Stimulated activated CD8-positive, alpha-beta memory T cell treated with anti-CD3 and anti-CD28 coated beads, Interleukin-7, amount 100 ng/mL, for 24 hours (primary cell): Measurements from ENCODE around the gene DNA2.
"Not testable (repeated sequence)": the region's sequence is repeated elsewhere in the genome, so short reads cannot be mapped to it uniquely, and the experiment has no call there.

Source experiments
- DNase-seq: peaks from one replicate; pipeline ENCODE4 v3.0.0-alpha.2; 2020; ENCODE audit warnings: low read depth

The DNA2 gene

GRCh38 chr10:68471586-68472408, at the start of gene DNA2:
DNA2 (minus strand) TSS chr10:68471973; CDS start chr10:68471864, 109 bp downstream.
- DNase-seq: peak; percentile 56

- DNase-seq: not testable (repeated sequence)
Observed at GRCh38 chr10:68518609-68519008, 46.8 kb upstream of the DNA2 start.

GRCh38 chr10:68517188-68517587, 45.4 kb upstream of the DNA2 start:
- DNase-seq: no peak

GRCh38 chr10:68516766-68517165, 45.0 kb upstream of the DNA2 start:
- DNase-seq: no peak

- DNase-seq: not testable (repeated sequence)
Observed at GRCh38 chr10:68516216-68516615, 44.4 kb upstream of the DNA2 start.

DNA sequence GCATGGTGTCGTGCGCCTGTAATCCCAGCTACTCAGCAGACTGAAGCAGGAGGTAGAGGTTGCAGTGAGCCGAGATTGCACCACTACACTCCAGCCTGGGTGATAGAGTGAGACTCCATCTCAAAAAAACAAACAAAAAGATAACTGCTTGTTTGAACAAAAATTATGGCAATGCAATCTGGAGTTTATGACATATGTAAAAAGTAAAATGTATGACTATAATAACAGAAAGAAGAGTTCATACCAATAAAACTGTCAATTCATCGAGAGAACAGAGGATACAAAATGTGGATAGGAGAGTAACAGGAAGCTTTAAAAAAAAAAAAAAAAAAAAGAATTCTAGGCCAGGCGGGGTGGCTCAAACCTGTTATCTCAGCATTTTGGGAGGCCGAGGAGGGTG, 36.3 kb upstream of the DNA2 start:
- DNase-seq: no peak

DNA sequence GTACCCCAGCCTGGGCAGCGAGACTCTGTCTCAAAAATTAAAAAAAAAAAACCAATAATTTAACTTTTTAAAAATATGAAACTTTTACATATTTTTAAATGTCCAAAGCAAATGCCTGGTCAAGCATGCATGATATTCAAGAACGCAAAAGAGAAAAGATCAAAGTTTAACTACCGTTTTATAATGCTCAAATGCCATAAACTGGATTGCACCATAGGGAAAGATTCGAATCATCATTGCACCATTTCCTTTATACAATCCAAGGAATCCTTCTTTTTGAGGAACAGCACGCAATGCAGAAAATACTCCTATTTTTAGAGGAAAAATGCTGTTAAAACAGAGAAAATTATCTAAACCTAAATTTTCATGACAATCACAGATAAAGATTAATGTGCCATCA, 34.6 kb upstream of the DNA2 start:
- DNase-seq: no peak

DNA sequence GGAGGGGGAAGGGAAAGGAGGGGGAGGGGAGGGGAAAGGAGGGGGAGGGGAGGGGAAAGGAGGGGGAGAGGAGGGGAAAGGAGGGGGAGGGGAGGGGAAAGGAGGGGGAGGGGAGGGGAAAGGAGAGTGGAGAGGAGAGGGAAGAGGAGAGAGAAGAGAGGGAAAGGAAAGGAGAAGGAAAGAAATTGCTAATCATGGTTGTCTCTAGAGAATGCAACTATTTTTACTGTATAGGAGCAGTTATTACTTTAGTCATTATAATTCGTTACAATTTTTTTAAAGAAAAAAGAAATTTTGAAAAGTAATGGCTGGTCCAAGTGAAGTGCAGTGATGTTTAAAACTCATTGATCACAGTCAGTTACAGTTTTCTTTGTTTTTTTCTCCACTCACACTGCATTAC, 31.1 kb upstream of the DNA2 start:
- DNase-seq: no peak

- no peak for DNase-seq
Observed at GRCh38 chr10:68501691-68502090, 29.9 kb upstream of the DNA2 start.

DNA sequence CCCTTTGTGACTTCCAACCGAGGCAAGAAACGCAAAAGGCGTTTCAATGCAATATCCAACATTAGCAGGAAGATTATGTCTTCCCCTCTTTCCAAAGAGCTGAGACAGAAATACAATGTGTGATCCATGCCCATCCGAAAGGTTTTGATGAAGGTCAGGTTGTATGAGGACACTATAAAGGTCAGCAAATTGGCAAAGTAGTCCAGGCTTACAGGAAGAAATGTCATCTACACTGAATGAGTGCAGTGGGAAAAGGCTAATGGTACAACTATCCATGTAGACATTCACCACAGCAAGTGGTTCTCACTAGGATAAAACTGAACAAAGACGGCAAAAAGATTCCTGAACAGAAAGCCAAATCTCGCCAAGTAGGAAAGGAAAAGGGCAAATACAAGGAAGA, 27.8 kb upstream of the DNA2 start:
- DNase-seq: no peak

- no peak for DNase-seq
Observed at GRCh38 chr10:68496072-68496471, 24.3 kb upstream of the DNA2 start.

- DNase-seq: no peak
Observed at GRCh38 chr10:68492118-68492517, 20.3 kb upstream of the DNA2 start.

DNA sequence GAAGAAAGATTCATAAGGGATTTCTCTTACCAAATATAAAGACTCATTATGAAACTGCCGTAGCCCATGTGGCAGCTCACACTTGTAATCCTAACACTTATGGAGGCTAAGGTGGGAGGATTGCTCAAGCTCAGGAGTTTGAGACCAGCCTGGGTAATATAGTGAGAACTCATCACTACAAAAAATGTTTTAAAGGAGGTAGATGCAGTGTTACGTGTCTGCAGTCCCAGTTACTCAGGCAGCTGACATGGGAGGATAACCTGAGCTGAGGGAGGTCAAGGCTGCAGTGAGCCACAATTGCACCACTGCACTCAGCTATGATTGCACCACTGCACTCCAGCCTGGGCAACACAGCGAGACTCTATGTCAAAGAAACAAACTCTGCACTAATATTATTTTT, 18.1 kb upstream of the DNA2 start:
- DNase-seq: no peak

DNA sequence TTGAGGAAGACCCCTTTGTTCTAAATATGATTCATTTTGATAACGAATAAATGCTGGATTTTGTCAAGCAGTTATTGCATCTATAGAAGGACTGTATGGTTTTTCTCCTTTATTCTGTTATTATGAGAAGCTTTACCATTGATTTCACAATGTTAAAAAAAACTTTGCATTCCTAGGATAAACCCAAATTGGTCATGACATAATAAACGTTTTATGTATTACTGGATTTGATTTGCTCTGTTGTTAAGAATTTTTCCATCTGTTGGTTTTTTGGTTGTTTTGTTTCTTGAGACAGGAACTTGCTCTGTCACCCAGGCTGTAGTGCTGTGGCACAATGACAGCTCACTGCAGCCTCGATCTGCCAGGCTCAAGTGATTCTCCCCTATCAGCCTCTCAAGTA, 2.2 kb upstream of the DNA2 start:
- DNase-seq: no peak

- no peak for DNase-seq
Observed at GRCh38 chr10:68471063-68471585, 649 bp downstream of the DNA2 start.

DNA sequence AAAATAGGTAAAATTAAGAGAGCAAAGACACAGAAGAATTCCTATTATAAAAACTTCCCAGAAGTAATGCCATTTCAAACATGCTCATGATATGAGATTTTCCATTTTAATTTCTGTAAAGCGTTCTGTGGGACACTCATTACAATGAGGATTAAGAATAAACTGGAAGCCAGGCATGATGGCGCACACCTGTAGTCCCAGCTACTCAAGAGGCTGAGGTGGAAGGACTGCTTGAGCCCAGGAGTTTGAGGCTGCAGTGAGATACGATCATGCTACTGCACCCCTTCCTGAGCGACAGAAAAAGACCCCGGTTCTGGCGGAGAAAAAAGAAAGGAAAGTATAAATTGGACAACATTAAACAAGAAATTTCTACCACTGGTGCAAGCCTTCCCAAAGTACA, 1.5 kb downstream of the DNA2 start:
- no peak for DNase-seq

DNA sequence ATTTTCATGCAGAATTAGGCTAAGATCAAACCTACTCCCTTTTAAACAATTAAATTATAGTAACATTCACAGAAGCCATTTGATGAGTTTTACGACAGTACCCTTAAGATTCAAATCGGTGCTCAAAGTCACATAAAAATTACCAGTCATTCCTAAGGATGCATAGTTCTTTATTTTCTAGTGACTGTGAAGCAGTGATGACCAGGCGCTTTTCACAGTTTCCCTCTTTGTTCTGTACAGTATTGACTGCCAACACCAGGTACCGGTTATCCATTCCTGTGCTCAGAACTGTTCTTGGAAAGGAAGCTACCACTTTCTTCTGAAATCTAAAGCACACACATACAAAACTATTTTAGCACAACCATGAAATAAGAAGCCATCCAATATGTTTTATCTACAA, 1.9 kb downstream of the DNA2 start:
- no peak for DNase-seq

DNA sequence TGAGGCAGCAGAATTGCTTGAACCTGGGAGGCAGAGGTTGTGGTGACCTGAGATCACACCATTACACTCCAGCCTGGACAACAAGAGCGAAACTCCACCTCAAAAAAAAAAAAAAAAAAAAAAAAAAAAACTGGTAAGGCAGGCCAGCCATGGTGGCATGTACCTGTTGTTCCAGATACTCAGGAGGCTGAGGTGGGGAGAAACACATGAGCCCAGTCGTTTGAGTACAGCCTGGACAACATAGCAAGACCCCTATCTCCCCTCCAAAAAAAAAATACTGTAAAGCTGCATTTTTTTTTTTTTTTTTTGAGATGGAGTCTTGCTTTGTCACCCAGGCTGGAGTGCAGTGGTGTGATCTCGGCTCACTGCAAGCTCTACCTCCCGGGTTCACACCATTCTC, 7.0 kb downstream of the DNA2 start:
- not testable (repeated sequence) for DNase-seq

DNA sequence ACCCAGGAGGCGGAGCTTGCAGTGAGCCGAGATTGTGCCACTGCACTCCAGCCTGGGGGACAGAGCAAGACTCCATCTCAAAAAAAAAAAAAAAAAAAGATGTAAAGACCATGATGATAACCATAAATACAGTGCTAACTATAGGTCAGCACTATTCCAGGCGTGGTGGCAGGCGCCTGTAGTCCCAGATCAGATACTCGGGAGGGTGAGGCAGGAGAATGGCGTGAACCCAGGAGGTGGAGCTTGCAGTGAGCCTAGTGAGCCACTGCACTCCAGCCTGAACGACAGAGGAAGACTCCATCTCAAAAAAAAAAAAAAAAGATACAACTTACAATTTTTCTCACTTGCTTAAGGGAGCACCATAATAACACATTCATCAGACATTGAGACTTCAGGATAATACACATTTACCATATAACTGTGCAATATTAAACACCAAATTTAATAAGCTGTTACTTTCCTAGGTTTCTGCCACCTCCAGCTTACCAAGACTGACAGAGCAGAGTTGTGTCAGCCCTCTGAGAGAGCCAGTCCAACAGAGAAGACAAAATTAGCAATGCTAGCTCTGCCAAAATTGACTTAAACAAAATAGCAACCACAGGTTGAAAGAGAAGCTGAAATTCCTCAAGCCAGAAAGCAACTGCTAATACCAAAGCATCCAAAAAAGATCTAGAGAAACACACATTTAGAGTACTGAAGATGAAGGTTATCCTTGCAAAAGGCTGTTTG, 8.2 kb downstream of the DNA2 start:
- DNase-seq: no peak

GRCh38 chr10:68462536-68462935, 9.2 kb downstream of the DNA2 start:
- no peak for DNase-seq

DNA sequence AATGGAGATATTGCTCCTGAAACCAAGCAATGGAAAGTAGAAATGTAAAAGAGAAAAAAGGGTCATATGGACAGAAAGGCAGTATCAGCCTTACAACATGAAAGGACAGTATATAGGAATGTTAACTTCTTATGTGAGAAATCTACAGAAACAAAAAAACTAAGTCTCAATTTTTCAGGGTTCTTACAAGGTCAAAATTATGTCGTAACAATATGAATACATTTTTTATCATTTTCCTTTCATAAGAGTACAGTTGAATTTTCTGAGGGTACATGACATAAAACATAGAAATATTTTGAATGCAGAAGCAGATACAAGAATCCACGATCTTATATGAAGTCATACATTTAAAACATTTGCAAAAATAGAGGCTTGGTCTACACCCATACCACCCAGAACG, 10.7 kb downstream of the DNA2 start:
- no peak for DNase-seq

- not testable (repeated sequence) for DNase-seq
Observed at GRCh38 chr10:68449698-68450097, 22.1 kb downstream of the DNA2 start.

GRCh38 chr10:68446179-68446578, 25.6 kb downstream of the DNA2 start:
- no peak for DNase-seq
